ENCODE results near the gene UNC93B1.
"Not testable (repeated sequence)": the region's sequence is repeated elsewhere in the genome, so short reads cannot be mapped to it uniquely, and the experiment has no call there.

The UNC93B1 gene

DNA sequence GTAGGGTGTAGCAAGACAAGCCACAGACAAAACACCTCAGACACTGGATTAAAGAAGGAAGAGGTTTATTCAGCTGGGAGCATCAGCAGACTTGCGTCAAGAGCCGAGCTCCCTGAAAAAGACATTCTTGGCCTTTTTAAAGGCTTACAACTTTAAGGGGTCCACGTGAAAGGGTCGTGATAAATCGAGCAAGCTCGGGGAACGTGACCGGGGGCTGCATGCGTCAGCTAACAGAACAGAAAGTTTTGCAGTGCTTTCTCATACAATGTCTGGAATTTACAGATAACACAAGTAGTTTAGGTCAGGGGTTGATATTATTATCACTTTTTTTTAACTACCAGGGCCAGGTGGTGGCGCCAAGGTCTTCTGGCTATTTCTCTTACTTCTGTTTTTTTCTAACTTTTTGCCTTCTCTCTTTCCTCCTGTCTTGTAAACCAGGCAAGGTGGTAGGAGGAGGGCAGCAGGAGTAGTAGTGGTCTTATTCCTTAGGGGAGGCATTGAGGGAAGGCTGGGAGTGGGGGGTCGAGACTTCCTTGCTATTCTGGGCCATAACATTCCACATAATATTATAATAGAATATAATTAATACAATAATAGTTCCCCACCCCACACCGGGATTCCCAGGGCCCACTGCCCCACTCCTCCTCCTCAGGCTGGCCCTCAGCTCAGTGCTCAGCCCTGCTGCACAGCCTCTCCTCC, 5.6 kb upstream of the UNC93B1 start:
- no peak for DNase-seq (ENCODE audit: low read depth)

DNA sequence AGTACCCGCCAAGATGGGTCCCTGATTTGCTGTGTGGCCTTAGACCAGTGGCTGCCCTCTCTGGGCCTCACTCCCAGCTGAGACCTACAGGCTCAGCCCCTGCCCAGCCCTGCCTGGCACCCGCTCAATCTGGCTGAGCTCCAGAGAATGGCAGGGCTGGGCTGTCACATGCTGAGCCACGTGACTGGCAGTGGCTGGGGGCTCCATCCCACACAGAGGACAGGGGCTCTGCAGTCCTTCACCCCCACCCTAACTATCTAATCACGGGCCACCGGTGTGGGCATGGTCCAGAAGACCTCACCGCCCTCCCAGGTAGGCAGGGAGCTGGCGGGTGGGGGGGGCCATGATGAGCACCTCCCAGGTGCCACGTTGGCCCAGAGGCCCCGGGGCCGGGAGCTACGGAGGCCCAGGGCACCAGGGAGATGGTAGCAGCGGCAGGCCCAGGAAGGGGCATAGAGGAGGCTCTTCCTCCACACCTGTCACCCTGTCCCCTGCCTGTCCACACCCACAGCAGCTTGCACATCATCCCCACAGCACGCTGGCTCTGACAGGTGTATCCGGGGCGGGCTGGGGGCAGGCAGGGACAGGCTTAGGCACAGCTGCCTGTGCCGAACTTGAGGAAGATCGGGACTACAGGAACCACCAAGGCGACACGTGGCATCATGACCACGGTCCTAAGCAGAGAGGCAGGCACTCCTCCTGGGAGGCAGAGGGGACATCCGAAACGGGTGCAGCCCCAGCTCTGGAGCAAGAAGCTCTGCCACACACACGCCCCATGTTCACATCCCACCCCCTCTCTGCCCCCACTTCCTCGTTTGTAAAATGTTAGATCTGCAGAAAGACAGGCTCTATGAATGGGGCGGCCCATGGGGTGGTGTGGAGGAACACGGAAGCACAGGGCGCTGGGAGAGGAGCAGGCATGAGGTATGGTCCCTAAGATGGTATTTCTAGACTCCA, 4.8 kb upstream of the UNC93B1 start:
- DNase-seq (ENCODE audit: low read depth), result no peak

DNA sequence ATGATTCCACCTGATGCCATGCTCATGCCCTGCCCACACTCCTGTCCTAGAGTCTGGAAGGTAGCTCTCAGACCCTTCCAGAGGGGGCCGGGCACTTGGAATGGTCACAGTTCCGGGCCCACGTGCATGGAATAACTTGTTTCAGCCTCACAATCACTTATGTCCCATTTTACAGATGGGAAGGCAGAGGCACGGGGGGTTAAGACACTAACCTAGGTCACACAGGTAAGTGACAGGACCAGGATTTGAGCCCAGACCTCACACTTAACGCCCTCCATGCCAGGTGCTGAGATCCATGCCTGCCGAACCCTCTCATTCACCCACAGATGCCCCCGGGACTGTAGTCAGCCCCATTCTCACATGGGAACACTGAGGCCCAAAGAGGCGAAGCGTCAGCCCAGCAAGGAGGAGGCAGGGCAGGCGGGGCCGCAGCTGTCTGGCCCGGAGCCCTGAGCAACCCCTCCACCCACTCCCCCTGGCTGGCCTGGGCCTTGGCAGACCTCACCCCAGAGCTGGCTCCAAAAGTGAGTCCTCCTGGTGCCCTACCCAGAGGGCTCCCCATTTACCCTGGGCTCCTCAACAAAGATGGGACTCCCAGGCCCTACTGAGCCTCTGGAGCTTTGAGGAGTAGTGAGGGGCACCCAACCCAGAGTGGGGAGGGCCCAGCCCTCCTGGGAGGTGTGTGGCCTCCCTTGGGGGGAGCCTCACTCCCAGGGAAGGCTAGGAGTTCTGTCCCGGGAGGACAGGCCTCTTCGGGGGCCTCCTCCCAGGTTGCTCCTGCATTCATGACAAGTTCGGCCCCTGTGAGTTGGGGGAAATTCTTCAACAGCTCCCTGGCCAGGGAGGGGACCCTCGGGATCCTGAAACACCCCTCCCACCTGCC, 3.8 kb upstream of the UNC93B1 start:
- DNase-seq (ENCODE audit: low read depth), result no peak

DNA sequence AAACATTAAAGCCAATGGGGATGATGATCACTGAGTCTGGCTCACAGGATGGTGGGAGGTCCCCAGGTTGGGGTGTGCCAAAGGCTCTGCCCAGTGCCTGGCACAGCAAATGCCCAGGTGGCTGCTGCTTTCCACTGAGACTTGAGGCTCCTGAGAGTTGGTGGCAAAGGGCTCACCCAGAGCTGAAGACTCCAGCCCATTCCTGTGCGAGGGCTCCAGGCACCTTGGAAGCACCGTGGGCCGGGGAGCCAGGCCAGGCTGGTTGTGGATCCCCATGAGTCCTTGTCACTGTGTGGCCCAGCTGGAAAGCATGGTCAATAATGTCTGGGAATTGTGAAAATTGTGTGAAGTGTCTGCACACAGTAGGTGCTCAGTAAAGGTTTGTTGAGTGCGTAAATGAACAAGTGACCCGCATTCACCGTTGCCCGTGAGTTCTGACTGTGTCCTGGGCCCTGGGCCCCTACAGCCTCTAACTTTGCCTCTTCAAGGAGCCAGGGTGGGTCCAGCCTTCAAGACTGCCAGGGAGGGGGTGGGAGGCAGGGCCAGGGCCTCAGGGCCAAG, 2.8 kb upstream of the UNC93B1 start:
- DNase-seq (ENCODE audit: low read depth), result no peak

DNA sequence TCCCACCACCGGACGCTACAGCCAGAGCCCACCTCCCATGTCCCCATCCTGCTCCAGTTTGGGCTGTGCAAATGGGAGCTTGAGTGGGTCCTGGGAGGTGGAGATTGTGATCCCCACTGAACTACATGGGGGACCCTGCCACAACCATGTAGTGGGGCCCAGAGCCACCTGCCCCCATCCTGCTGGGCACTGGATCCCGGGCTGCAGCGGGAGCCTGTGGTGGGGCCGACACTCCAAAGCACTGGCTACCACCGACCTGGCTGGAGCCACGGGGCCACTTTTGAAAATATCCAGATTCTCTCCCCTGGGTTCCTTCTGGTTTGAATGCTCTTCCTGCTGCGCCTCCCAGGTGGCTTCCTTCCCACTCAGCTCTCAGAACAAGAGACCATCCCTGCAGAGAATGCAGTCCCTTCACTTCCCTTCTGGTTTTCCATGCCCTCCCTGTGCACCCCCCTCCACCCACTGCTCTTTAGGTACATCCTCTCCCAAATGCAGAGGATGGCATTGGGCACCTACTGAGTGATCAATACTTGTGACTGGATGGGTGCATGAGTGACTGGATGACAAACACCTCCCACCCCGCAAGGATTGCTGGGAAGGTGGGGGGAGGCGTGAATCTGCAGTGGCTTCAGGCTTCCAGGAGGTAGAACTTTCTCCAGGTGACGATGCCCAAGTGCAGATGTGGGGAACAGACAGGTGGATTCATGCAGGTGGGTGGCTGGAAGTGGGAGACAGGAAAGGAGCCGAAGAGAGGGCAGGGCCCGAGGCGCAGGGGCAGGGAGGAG, 846 bp upstream of the UNC93B1 start:
- no peak for DNase-seq (ENCODE audit: low read depth)

DNA sequence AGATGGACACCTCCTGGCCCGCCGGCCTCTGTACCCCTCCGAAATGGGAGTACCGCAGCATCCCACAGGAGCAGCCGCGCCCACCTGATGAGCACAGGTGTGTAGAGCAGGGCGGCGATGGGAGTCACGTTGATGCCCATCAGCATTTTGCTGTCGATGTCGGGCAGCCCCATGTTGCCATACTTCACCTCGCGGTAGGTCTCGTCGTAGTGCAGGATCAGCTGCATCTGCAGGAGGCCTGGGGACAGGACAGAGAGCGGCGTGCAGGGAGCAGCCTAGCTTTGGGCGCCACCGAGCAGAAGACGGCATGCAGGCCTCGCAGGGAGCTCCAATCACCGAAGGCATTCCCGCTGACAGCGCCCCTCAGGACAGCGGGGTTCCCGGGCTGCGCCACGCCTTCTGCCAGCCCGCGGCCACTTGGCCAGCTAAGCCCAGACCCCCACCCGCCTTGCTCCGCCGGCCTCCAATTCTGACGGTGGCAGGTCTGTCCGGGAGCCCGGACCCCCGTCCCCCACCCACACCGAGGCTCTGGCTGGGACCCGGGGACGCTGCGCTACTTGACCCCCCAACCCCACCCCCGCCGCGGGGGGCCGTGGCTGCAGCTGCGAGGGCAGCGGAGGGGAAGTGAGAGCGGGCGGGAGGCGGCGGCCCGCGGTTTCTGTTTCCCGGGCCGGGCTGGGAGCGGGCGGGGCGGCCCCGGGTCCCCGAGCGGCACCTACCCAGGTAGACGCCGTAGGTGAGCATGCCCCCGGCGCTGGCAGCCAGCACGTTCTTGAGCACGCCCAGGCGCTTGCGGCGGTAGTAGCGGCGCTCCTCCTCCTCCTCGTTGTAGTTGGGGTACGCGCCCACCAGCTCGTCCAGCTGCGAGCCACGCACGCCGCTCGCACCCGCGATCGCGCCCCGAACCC, 705 bp downstream of the UNC93B1 start:
- peak; percentile 42 for DNase-seq (ENCODE audit: low read depth)

DNA sequence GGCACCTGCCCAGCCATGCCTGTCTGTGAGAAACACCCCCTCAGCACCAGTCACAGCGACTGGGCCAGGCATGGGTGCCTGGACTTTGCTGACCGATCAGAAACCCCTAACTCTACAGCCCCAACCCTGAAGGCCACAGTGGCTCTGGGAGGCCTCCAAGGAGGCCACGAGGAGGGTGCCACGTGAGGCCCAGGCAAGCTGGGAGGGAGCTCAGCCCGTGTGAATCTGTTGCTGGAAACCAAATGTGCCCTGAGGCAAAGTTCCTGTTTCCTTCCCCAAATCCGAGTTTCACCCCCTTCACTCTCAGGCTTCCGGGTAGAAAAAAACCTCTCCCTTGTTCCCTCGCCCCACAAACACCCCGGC, 1.3 kb downstream of the UNC93B1 start:
- DNase-seq (ENCODE audit: low read depth), result no peak

DNA sequence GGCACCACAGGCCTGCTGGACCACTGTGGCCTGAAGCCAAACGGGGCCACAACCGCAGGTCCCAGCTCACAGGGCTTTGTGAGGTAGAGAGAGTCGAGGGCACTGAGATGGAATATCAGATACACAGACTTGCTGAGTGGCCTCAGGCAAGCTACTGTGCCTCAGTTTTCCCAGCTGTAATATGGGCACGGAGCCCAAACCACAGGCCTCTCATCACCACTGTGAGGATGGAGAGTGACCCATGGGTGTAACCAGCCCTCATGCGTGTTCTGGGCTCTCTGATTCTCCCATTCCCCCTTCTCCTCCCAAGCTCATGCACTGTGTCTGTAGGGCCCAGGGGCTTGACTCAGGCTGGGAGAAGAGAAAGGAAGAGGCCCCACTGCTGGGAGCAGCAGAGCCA, 4.2 kb downstream of the UNC93B1 start:
- no peak for DNase-seq (ENCODE audit: low read depth)

DNA sequence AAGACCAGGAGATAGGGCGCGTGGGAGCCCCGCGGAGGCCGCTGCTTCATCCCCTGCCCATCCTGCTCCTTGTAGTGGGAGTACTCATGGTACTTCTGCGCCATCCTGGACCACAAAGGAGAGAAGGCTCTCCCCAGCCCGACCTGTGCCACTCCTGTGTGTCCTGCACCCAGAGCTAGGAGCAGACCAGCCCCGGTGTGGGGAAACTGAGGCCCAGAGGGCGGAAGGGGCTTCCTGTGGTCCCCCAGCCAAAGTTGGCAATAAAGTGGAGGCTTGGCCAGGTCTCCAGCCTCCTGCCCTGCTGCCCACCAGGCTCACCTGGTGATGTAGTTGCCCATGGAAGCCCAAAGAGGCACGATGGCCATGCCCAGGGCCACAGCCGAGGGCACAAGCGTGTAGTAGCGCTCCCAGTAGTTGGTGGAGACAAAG, 4.7 kb downstream of the UNC93B1 start:
- DNase-seq (ENCODE audit: low read depth), result no peak

DNA sequence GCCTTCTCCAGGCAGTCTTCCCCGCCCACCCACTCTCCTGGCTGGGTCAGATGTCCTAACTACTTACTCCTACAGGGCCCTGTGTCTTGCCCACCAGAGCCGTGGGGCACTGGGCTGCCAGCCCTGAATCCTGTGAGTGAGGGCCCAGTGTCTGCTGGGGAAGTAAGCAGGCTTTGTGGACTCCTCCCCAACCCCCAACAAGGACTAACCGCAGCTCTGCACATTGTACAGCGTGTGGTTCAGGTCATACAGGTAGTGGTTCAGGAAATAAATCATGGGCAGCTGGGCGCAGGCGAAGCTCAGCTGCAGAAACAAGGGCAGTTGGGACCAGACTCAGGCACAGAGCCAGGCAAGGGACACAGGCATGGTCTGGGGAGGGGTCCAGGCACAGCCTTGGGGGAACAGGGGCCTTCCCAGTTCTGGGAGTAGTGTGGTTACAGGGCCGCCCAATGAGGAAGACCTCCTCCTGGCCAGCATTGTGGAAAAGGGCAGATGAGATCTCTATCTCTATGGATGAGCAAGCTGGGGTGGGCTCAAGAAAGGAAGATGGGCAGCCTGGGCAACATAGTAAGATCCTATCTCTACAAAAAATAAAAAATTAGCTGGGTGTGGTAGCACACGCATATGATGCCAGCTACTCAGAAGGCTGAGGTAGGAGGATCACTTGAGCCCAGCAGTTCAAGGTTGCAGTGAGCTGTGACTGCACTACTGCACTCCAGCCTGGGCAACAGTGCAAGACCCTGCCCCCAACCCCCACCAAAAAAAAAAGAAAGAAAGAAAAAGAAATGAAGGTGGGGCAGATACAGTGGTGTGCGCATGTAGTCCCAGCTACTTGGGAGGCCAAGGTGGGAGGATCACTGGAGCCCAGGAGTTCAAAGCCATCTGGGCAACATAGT, 5.5 kb downstream of the UNC93B1 start:
- DNase-seq (ENCODE audit: low read depth), result no peak

DNA sequence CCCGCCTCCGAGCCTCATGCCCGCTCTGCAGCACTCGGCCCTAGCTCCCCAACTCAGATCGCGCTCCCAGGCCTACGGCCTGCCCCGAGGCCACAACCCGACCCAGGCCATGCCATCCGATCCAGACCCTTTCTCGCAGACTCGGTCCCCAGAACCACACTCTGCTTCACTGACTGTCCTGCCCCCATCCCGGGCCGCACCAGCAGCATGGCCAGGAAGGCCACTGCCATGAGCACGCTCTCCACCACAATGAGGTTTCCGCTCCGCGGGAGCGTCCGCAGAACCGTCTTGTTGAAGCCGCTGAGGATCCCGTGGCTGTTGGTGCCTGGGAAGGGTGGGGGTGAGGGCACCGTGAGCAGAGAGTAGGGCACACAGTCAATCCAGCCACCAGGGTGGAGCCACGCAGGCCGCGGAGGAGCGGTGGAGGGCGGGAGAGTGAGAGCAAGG, 6.4 kb downstream of the UNC93B1 start:
- no peak for DNase-seq (ENCODE audit: low read depth)

DNA sequence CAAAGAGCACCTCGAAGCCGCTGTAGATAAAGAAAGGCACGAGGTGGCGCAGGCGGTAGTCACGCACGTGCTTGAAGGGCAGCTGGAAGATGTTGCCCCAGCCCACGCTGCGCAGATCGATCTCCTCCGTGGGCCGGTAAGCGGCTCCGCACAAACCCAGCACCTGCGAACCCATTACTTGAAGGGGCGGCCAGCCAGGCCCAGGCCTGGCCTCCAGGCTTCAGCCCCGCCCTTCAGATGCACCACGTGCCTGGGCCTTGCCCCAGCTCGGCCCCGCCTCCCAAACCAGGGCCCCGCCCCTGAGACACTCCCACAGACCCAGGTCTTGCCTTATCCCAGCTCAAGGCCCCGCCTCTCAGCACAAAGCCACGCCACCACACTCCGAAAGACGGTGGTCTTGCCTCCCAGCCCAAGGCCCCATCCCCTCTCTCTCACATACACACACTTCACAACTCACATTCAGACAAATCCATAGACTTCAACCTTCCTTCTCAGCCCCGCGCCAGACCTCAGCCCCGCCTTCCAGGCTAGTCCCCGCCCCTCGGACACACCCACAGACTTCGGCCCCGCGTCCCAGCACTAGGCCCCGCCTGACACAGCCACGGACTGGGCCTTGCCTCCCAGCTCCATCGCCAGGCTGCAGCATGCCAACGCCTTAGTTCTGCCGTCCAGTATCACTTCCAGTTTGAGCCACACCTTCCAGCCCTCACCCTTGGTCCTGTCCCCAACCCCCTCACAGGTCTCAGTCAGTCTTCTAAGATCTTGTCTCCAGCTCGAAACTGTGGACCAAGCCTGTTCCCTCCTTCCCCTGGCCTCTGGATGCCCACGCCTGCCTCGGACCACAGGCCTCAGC, 7.0 kb downstream of the UNC93B1 start:
- DNase-seq (ENCODE audit: low read depth), result no peak

DNA sequence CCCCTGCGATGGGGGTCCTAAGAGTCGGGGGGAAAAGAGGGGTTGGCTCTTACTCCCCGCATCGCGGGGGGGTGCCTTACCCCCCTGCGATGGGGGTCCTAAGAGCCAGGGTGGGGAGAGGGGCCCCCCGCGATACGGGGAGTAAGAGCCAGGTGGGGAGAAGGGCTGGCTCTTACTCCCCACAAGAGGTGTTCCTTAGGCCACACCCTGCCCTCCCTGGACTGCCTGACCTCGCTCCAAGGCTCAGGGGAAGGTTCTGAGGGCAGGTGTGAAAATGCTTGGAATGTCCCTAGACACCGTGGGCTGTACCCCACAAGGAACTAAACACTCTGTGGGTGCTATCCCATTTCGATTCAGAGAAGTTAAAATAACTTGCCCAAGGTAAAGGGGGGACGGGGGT, 7.8 kb downstream of the UNC93B1 start:
- no peak for DNase-seq (ENCODE audit: low read depth)

DNA sequence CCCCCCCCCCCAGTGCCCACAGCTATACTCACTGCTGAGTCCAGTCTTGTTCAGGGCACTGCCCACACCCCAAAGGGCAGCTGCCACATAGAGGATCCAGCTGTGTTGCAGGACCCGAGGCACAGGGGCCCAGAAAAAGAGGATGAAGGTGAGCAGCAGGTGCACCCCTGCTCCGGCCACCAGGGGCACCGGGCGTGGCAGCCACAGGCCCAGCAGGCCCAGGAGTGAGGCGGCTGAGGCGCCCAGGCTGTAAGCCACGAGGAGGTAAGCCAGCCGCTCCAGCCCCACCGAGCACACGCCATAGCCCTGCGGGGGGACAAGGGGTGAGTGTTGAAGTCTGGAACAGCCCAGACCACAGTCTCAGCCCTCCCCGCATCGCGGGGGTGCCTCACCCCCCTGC, 8.3 kb downstream of the UNC93B1 start:
- DNase-seq (ENCODE audit: low read depth), result not testable (repeated sequence)

DNA sequence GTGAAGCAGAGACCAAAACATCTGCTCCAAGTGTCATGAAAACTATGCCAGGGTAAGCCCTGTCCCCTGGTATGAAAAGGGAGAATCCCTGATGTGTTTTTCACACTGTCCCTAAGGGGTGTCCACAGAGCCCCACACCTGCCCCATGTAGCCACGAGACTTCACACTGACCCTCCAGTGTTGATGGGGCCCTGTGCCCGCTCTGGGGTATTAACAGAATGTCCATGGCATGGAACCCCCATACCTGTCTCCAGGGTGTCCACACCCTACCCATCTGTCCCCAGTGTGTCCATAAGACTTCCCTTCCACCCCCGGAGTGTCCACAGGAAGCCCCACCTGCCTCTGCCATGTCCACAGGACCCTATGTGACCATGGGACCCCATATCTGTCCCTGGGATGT, 8.8 kb downstream of the UNC93B1 start:
- not testable (repeated sequence) for DNase-seq (ENCODE audit: low read depth)

DNA sequence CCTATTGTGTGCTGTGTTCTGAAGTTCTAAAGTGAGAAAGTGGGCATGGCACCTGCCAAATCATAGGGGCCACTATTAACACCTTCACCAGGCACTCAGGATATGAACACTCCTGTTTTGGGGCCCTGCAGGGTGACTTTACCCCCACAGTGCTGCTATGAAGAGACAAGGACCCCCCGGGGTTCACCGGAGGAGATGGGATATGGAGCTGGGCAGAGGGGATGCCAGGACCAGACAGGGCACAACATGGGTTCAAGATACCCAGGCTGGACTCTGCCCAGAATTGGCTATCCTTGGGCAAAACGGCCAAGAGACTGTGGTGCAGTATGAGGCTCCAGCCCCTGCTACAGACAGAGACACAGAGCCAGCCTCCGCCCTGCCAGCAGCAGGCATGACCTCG, 9.5 kb downstream of the UNC93B1 start:
- not testable (repeated sequence) for DNase-seq (ENCODE audit: low read depth)

DNA sequence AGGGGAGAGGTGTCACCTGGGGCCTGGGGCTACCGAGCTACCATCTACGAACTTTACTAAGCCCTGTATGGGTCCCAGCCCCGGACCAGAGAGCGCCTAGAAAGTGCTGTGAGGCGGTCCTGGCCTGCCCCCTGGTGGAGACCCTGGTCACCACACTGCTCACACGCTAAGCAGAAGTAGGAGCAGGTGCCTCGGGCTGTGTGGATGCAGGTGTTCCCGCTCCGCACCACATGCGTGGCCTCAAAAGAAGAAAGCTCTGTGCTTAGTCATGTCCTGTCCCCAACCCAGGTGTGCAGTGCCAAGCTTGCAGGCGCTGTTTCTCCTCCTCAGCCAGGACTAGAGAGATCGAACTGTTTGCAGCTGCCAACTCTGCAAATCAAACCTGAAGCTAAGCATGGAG, 10.1 kb downstream of the UNC93B1 start:
- DNase-seq (ENCODE audit: low read depth), result peak; percentile 26
